HG03442 (cell line): Measurements from ENCODE around the gene TTC22.
"Not testable (repeated sequence)": the region's sequence is repeated elsewhere in the genome, so short reads cannot be mapped to it uniquely, and the experiment has no call there.

Experiments used
- ATAC-seq: cut with Tn5 transposase; IDR thresholded peaks from one replicate; pipeline ENCODE4 v1.9.1; 2021; ENCODE audit warnings: mild to moderate bottlenecking, moderate library complexity; ENCODE audit not compliant: unreplicated experiment

The TTC22 gene

GRCh38 chr1:54791880-54792522, 9.1 kb downstream of the TTC22 start:
- ATAC-seq: no peak

- ATAC-seq: no peak
Measured at GRCh38 chr1:54788459-54788858, 12.7 kb downstream of the TTC22 start.

- no peak for ATAC-seq
Measured at GRCh38 chr1:54787604-54788003, 13.5 kb downstream of the TTC22 start.

- ATAC-seq: no peak
Measured at GRCh38 chr1:54786778-54787177, 14.3 kb downstream of the TTC22 start.

- ATAC-seq: no peak
Measured at GRCh38 chr1:54784066-54784465, 17.1 kb downstream of the TTC22 start.

- ATAC-seq: no peak
Measured at GRCh38 chr1:54782588-54782987, 18.5 kb downstream of the TTC22 start.

- no peak for ATAC-seq
Measured at GRCh38 chr1:54782156-54782555, 19.0 kb downstream of the TTC22 start.

- no peak for ATAC-seq
Measured at GRCh38 chr1:54781023-54781723, 19.9 kb downstream of the TTC22 start.

- no peak for ATAC-seq
Measured at GRCh38 chr1:54777431-54777830, 23.7 kb downstream of the TTC22 start.

GRCh38 chr1:54777011-54777410, 24.1 kb downstream of the TTC22 start:
- no peak for ATAC-seq

- not testable (repeated sequence) for ATAC-seq
Measured at GRCh38 chr1:54775828-54776721, 25.0 kb downstream of the TTC22 start.

GRCh38 chr1:54774820-54775498, 26.2 kb downstream of the TTC22 start:
- no peak for ATAC-seq

GRCh38 chr1:54772951-54773350, 28.2 kb downstream of the TTC22 start:
- no peak for ATAC-seq

- no peak for ATAC-seq
Measured at GRCh38 chr1:54768093-54768492, 33.0 kb downstream of the TTC22 start.

GRCh38 chr1:54767526-54767925, 33.6 kb downstream of the TTC22 start:
- no peak for ATAC-seq

GRCh38 chr1:54766726-54767125, 34.4 kb downstream of the TTC22 start:
- ATAC-seq: no peak

GRCh38 chr1:54764922-54765561, 36.1 kb downstream of the TTC22 start:
- ATAC-seq: peak; percentile 3

GRCh38 chr1:54764133-54764921, 36.8 kb downstream of the TTC22 start, which contains the start of gene PARS2:
Gene PARS2, minus strand, starts transcription at chr1:54764523. Its CDS starts 5,362 bp downstream, at chr1:54759161.
- peak; percentile 92 for ATAC-seq

- ATAC-seq: no peak
Measured at GRCh38 chr1:54763816-54764132, 37.3 kb downstream of the TTC22 start.
